PFSK-1 (cell line): ENCODE measurements around the gene TMBIM4.

Source experiments
- FOXP2 ChIP-seq: optimal IDR thresholded peaks from 2 replicates; pipeline ENCODE3; 2011; ENCODE audit warnings: borderline replicate concordance, control low read depth, inconsistent platforms; ENCODE audit not compliant: insufficient read depth; ENCODE audit errors: extremely low read length, extremely low read depth
- POLR2AphosphoS5 ChIP-seq: IDR thresholded peaks from 2 replicates; pipeline ENCODE4 v1.6.1; 2012; ENCODE audit warnings: low read depth, mild to moderate bottlenecking, control low read depth, low read length, moderate library complexity
- SIN3A ChIP-seq: IDR thresholded peaks from 2 replicates; pipeline ENCODE4 v1.6.1; 2012; ENCODE audit warnings: mild to moderate bottlenecking, low read length, moderate library complexity, borderline replicate concordance; ENCODE audit not compliant: insufficient read depth
- TAF1 ChIP-seq: IDR thresholded peaks from 2 replicates; pipeline ENCODE4 v1.6.1; 2012; ENCODE audit warnings: low read length, control low read depth, borderline replicate concordance; ENCODE audit not compliant: insufficient read depth
- TF ChIP-seq, protein P1 (sequence below), 2 experiments: IDR thresholded peaks; 2 replicates each; pipeline versions ENCODE4 v1.6.1 to v1.8.0; 2011 to 2012; ENCODE audit warnings: low read depth in 2 of 2, low read length in 2 of 2, control low read depth in 1 of 2, inconsistent platforms in 1 of 2, mild to moderate bottlenecking in 1 of 2, moderate library complexity in 1 of 2; ENCODE audit not compliant: insufficient read depth in 1 of 2

Gene TMBIM4

DNA sequence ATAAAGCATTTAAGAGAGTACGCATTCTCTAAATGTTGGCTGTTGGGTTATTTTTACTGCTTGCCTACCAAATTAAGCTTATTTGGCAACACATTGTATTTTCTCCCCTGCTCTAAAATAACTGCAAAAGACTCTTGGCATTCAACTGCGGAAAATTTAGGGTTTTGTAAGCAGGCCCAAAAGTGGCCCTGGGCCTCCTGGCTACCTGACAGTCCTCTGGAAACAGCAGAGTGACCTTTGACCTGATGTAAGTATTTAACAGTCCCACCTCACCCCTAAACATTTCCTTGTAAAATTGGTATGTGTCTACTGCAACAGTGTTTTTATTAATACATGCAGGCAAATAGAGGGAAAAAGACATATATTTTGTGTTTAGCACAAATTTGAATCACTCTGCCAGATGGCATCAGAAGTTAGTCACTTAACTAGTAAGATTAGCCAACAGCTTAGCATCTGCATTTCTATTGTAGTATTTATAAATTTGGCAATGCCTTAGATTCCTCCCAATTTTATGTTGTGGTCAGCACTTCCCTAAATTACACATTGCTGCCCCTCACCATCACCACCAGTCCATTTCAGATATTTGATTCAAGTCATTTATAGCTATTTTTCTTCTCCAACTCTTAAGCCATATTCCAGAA, 50.4 kb downstream of the TMBIM4 start:
- TF ChIP-seq POLR2AphosphoS5 (no peak), FOXP2 (no peak), SIN3A (no peak), TAF1 (no peak)
- TF ChIP-seq, protein P1, sequence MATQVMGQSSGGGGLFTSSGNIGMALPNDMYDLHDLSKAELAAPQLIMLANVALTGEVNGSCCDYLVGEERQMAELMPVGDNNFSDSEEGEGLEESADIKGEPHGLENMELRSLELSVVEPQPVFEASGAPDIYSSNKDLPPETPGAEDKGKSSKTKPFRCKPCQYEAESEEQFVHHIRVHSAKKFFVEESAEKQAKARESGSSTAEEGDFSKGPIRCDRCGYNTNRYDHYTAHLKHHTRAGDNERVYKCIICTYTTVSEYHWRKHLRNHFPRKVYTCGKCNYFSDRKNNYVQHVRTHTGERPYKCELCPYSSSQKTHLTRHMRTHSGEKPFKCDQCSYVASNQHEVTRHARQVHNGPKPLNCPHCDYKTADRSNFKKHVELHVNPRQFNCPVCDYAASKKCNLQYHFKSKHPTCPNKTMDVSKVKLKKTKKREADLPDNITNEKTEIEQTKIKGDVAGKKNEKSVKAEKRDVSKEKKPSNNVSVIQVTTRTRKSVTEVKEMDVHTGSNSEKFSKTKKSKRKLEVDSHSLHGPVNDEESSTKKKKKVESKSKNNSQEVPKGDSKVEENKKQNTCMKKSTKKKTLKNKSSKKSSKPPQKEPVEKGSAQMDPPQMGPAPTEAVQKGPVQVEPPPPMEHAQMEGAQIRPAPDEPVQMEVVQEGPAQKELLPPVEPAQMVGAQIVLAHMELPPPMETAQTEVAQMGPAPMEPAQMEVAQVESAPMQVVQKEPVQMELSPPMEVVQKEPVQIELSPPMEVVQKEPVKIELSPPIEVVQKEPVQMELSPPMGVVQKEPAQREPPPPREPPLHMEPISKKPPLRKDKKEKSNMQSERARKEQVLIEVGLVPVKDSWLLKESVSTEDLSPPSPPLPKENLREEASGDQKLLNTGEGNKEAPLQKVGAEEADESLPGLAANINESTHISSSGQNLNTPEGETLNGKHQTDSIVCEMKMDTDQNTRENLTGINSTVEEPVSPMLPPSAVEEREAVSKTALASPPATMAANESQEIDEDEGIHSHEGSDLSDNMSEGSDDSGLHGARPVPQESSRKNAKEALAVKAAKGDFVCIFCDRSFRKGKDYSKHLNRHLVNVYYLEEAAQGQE (IDR thresholded peaks at IDR 0.05; ENCODE audit: insufficient read depth in 1 of 2, low read depth in 2 of 2, low read length in 2 of 2): no peak

DNA sequence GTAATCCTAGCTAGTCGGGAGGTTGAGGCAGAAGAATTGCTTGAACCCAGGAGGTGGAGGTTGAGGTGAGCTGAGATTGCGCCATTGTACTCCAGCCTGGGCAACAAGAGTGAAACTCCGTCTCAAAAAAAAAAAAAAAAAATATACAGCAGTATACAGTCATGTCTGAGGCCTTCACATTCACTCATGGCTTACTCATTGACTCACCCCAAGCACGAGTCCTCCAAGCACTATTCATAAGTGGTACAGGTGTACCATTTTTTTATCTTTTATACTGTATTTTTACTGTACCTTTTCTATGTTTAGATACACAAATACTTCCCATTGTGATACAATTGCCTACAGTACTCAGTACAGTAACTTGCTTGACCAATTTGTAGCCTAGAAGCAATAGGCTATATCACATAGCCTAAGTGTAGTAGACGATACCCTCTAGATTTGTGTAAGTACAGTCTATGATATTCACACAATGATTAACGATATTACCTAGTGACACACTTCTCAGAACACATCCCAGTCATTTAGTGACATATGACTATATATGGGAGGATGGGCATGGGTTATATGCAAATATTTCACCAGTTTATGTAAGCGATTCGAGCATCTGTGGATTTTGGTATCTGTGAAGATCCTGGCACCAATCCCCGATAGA, 51.4 kb downstream of the TMBIM4 start:
- no peak for TF ChIP-seq SIN3A
- no peak for TF ChIP-seq POLR2AphosphoS5

DNA sequence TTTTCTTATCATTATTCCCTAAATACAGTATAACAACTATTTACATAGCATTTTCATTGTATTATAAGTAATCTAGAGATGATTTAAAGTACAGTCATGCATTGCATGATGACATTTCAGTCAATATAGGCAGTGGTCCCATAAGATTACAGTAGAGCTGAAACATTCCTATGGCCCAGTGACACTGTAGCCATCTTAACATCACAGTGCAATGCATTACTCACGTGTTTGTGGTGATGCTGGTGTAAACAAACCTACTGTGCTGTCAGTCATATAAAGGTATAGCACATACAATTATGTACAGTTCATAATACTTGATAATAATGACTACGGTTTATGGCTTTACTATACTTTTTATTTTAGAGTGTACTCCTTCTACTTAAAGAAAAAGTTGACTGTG, 52.6 kb downstream of the TMBIM4 start:
- TF ChIP-seq, protein P1 (IDR thresholded peaks at IDR 0.05; ENCODE audit: insufficient read depth in 1 of 2, low read depth in 2 of 2, low read length in 2 of 2): no peak
- no peak for TF ChIP-seq TAF1
- TF ChIP-seq FOXP2: no peak
- no peak for TF ChIP-seq POLR2AphosphoS5
- no peak for TF ChIP-seq SIN3A

DNA sequence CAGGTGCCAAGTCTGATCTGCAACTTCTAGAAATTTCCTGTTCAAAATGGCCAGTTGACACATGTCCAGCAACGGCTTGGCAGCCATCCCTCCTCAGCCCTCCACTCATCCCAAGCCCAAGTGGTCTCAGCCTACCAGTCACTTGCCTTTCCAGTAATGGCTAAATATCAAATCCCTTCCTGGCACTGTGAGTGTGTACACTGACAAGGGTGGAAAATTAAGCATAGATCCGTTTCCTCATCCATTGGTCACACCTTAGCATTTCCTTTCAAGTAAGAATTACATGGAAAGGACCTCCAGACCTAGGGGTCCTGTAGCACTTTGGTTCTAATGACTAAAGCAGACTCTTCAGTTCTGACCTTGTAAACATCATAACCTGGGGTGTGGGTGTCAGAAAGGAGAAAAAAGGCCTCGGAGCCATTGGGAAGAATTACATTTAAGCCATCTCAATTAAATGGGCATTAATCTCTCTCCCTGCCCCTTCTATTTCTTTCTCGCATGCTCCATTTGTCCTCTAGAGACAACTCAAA, 54.7 kb downstream of the TMBIM4 start:
- TF ChIP-seq SIN3A: no peak
- TF ChIP-seq POLR2AphosphoS5: no peak
- TF ChIP-seq, protein P1 (IDR thresholded peaks at IDR 0.05; ENCODE audit: insufficient read depth in 1 of 2, low read depth in 2 of 2, low read length in 2 of 2): no peak
- no peak for TF ChIP-seq TAF1
- TF ChIP-seq FOXP2: no peak

DNA sequence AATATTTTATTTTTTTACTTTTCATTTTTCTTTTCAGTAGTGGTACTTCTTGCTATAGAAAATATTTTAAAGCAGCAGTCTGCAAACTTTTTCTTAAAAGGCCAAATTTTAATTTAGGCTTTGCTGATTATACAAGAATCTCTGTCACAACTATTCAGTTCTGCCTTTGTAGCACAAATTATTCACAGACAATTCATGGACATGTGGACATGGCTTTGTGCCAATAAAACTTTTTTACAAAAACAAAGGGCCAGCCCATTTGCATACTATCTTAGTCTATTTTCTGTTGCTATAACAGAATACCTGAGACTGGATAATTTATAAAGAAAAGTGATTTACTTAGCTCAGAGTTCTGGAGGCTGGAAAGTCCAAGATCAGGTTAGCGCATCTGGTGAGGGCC, 56.3 kb downstream of the TMBIM4 start:
- TF ChIP-seq POLR2AphosphoS5 (no peak), FOXP2 (no peak), SIN3A (no peak), TAF1 (no peak)
- TF ChIP-seq, protein P1 (IDR thresholded peaks at IDR 0.05; ENCODE audit: insufficient read depth in 1 of 2, low read depth in 2 of 2, low read length in 2 of 2): no peak
